Fibroblast of skin of right quadriceps (primary cell): Measurements from ENCODE around the gene ARL2.

Experiments used
- DNase-seq: peaks from one replicate; pipeline ENCODE4 v3.0.0-alpha.2; 2013

The ARL2 gene

DNA sequence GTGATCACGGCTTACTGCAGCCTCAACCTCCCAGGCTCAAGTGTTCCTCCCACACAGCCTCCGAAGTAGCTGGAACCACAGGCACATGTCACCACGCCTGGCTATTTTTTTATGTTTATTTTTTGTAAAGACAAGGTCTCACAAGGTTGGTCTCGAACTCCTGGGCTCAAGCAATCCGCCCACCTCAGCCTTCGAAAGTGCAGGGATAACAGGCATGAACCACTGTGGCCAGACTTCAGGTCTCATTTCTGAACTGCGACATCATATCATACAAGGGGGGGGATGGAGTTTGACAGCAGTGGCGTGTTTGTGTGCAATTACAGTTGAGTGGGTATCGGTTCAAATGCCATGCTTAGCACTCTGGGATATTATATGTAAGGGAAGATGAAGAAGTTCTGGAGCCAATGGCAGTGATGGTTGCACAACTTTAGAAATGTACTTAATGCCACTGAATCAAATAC is 37.5 kb downstream of the ARL2 start:
- DNase-seq = no peak

DNA sequence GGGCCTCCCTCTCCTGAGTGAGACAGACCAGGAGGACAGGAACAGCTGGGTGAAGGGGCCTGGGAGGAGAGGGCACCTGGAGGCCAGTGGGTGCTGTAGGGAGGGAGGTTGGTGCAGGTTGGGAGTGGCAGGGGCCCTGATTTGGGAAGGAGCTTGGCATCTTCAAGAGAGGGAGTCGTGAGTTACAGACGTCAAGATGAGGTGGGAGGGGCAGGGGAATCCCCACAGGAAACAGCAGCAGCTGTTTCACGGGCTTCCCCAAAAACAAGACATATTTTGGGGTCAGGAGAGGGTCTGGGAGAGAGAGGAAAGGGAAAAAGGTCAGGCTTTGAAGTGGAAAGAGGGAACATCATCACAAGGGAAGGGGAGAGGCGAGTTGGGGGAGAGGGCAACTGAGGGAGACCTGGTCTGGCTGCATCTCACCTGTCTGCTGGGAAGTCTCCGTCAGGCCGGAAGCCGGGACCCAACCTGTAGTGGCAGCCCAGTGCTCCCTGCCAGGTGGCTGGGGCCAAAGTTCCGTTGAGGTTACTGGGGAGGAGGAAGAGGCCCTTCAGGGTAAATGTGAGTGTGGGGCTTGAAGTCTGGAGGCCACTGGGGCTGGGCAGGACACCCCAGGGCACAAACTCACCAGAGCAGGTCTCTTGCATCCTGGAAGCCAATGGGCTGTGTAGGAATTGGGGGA is 40.0 kb downstream of the ARL2 start:
- DNase-seq = no peak

- DNase-seq = no peak
These were observed 41.6 kb downstream of the ARL2 start for GRCh38 chr11:65055538-65055937.

- DNase-seq = no peak
These were observed 43.0 kb downstream of the ARL2 start for GRCh38 chr11:65056999-65057398.

DNA sequence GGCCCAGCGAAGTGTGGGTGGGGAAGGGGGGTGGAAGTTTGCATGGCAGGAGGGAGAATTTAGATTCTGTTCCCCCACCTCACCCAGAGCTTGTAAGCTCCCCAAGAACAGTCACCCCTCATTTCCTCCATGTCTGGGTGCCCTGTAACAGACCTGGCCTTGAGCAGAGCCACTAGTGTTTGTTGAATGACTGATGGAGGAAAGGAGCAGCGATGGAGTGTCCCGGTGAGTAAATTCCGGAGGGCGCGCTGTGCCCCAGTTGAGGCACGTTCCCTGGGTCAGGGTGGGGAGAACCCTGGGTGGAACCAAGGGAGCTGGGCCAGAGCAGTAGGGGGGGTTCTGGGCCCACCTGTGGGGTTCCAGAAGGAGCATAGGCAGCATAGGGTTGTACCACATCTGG is 43.6 kb downstream of the ARL2 start:
- DNase-seq = no peak

GRCh38 chr11:65058012-65058411 is 44.1 kb downstream of the ARL2 start:
- DNase-seq = no peak

- no peak for DNase-seq
These were observed 44.6 kb downstream of the ARL2 start, which contains the start of gene NAALADL1 for GRCh38 chr11:65058419-65059054. Gene NAALADL1 (minus strand): TSS chr11:65058553. CDS start chr11:65058521, 32 bp downstream.

DNA sequence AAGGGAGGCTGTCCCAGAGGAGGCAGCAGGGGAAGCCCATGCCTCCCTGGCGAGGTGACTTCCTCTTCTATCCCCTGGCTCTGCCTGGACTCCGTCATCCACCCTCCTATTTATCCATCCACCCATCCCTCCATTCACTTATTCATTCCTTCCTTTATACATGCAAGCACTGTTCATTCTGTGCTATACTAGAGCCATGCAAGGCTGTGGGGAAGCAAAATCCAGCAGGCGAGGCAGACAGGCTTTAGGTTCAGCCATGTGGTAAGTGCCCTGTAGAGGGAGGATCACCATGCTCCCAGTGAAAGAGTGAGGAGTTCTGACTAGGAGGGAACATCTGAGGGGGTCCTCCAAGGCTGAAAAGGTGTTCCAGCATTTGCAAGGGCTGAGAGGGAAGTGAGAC is 45.6 kb downstream of the ARL2 start:
- DNase-seq = no peak

DNA sequence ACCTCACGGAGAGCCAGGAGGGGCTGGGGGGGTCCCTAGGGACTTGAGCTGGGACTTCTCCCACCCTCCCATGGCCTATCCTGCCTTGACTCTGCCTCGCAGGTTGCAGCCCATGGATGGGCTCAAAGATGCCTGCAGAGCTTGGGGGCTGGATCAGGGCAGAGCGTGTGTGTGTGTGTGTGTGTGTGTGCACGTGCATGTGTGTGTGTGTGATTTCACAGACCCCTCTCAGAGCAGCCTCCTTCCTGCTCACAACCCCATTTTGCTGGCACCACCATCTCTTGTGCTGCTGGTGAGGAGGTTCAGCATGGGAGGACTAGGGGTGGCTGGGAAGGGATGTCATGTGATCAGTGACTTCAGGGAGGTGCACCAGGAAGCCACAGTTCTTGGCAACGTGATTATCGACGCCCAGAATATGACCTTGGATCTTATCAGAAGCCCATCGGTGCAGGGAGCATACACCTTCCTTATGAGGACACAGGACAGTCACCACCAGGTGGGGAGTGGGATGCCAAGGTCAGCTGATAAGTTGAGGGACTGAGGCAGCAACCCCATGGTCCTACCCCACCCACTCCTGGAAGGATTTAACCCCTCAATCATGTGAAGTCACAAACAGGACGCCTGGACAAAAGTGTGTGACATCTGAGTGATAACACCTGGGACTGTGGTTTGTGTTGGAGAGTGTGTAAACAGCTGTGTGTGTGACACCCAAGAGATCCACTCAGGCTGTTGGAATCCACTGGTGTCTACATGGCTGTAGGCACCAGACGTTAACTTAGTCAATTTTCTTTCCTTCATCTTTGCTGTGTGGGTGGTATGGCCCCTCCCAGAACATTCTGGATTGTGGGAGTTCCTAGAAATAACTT is 46.2 kb downstream of the ARL2 start:
- DNase-seq = no peak

GRCh38 chr11:65060913-65061408 is 47.0 kb downstream of the ARL2 start:
- DNase-seq = no peak

DNA sequence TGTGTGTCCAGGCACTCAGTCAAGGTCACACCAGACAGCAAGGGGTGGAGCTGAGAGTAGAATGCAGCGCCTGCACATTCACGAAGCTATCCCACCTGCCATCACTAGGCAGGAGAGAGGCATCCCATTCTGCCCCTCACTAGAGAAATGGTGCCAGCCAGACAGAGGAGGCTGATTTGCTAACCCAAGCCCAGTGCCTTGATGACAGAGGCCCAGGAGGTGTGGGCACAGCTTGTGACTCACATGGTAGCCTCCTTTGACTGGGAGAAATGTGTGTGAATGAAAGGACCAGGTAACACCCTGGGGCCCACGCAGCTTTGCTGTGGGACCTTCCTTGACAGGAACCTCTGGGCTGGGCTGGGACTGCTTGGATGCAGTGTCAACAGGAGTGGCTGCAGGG is 49.6 kb downstream of the ARL2 start:
- DNase-seq = no peak

DNA sequence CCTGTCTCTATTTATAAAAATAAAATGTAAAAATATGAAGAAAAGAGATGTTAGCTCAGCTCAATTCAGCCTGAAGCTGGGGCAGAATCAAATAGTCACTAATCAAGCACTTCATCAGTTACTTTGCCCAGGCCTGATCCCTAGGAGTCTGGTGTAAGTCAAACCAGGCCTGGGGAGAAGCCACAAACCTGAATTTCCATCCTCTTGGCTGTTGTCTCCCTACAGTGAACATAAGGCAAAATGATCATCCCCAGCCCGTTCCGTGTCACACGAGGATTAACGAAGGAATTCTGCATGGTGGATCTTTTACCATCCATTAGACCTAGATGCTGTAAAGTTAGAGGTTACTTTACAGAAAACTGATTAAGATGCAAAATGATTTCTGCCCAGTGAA is 50.9 kb downstream of the ARL2 start:
- DNase-seq = no peak

GRCh38 chr11:65065851-65066250 is 51.9 kb downstream of the ARL2 start:
- no peak for DNase-seq

- no peak for DNase-seq
These were observed 52.4 kb downstream of the ARL2 start for GRCh38 chr11:65066315-65066714.

DNA sequence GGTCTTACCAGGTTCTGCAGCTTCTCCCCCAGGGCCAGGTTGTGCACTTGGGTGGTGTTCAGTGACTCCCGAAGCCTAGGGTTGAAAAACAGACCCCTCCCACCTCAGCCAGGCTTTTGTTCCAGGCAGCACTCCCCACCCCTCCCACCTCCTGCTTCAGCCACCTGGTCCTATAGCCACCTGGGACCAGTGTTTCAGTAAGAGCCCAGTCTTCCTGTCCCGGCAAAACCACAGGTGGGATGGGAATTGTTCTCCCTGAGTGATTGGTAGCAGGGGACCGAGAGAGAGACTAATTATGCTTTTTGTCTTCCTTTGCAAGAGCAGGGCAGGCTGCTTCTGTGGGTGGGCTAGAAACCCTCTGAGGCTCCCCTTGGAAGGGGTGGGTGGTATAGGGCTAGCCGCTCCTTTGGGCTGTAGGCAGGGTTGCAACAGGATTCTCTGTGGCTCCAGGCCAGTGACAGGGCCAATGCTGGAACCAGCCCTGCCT is 52.9 kb downstream of the ARL2 start:
- DNase-seq = no peak

DNA sequence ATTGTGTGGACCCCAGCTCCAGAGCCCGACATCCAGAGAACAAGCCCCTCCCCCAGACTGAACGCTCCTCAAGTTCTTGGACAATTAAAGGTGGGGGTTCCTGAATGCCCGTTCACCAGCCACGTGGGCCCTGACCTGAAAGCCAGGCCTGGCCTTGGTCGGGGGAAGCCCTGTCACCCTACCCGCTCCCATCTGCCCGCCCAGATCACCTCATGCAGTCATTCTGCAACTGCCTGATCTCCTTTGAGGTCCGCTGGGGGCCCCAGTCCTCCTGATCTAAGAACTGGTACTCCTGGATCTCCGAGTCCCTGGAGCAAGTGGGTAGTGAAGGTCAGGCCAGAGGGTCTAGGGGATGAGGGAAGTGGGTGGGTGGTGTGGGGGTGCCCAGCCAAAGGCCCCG is 53.5 kb downstream of the ARL2 start:
- no peak for DNase-seq

- no peak for DNase-seq
These were observed 55.3 kb downstream of the ARL2 start for GRCh38 chr11:65069217-65069616.
